Adrenal gland (tissue), 12 donors: ENCODE measurements around the gene LRPAP1. TPM values are rescaled to one million over a fixed set of nuclear protein-coding genes. Genes with fewer than 3 reads are reported as not detected.

Experiments used
- DNase-seq, 7 donors: peaks; one replicate each; pipeline ENCODE4 v3.0.0-alpha.2; 2019 to 2020
- H3K27ac ChIP-seq, 5 donors: fragments of 200-600 bp; sonication (generic) in 4 of 5; 1 replicate in 3 of 5; 2 replicates in 2 of 5; pipeline versions ENCODE4 v1.5.1 to v1.8.0; 2016 to 2020; ENCODE audit warnings: mild to moderate bottlenecking in 1 of 5
- H3K27me3 ChIP-seq: fragments of 200-600 bp; 2 replicates; pipeline ENCODE4 v1.8.0; 2021
- H3K36me3 ChIP-seq, 2 donors: fragments of 200-600 bp; replicated peaks in 1 of 2; 1 replicate in 1 of 2; 2 replicates in 1 of 2; pipeline versions ENCODE4 v1.5.1 to v1.8.0; 2018 to 2022
- H3K4me1 ChIP-seq, 2 donors: fragments of 200-600 bp; replicated peaks in 1 of 2; 1 replicate in 1 of 2; 2 replicates in 1 of 2; pipeline versions ENCODE4 v1.5.1 to v1.8.0; 2018 to 2021
- H3K4me3 ChIP-seq, 4 donors: fragments of 200-600 bp; sonication (generic) in 3 of 4; one replicate each; pipeline ENCODE4 v1.5.1; 2016 to 2018
- H3K9me3 ChIP-seq, 3 donors: fragments of 200-600 bp; sonication (generic) in 1 of 3; replicated peaks in 1 of 3; 1 replicate in 2 of 3; 2 replicates in 1 of 3; pipeline versions ENCODE4 v1.5.1 to v1.8.0; 2016 to 2021
- POLR2A ChIP-seq, 2 donors: fragments of 450-650 bp; IDR thresholded peaks; one replicate each; pipeline ENCODE4 v1.6.1; 2017; ENCODE audit warnings: antibody characterized with exemption in 2 of 2, mild to moderate bottlenecking in 2 of 2, moderate library complexity in 1 of 2
- WGBS, 4 donors: extraction: QIAGEN DNeasy Blood & Tissue Kit in 2 of 4; methylation state at CpG; one replicate each; pipeline versions ENCODE4 v1.1.5 to v1.1.7; 2013 to 2017; 5-methylcytosine and 5-hydroxymethylcytosine counted together
- intact Hi-C, 2 donors: fragments of 100-400 bp; cut with DNase I; formaldehyde crosslinking; loops; one replicate each; pipeline versions ENCODE4 v1.14.1 to v1.15.0; 2022 to 2023
- polyA plus RNA-seq, 3 donors: library from polyadenylated mRNA; stranded (reverse); fragments of 200-250 nt in 2 of 3; fragments of 350-450 nt in 1 of 3; fragmentation: Illumina TruSeq in 1 of 3; extraction: RNeasy Lipid Tissue Mini Kit (QIAGEN cat#74804) in 1 of 3; gene quantifications; one replicate each; pipeline ENCODE4 v1.2.3, GENCODE V29; 2013 to 2014
- total RNA-seq, 9 donors: library from RNA; depleted of rRNA in 4 of 9; stranded (reverse); fragments of >200 nt in 4 of 9; fragments of 120-200 nt in 1 of 9; fragmentation: NEBNext Ultra II Directional in 1 of 9; extraction: Animal tissue kit (Norgen Biotek cat#: 25700) in 1 of 9; gene quantifications; one replicate each; pipeline versions ENCODE4 v1.1.0 to v1.2.4, GENCODE V29; 2013 to 2023
- TF ChIP-seq, protein P1 (sequence below), 6 experiments: fragments of 450-650 bp in 4 of 6; fragments of 200-600 bp in 2 of 6; sonication (generic) in 1 of 6; IDR thresholded peaks; 1 replicate in 5 of 6; 2 replicates in 1 of 6; pipeline versions ENCODE4 v1.5.1 to v1.8.0; 2016 to 2021; ENCODE audit warnings: antibody characterized with exemption in 6 of 6, mild to moderate bottlenecking in 2 of 6, moderate library complexity in 1 of 6
- donor health status: healthy with polysubstance abuse.
- donor health status: Bipolar disorder and iron deficiency.
- donor health status: DM: yes; HTN: yes; CAD: no.
- donor health status: DM: no; HTN: no; CAD: no.
- donor health status: DM: no; HTN: no; CAD: no.
- donor health status: DM: yes; HTN: yes; CAD: no.

LRPAP1 gene
- total and polyA plus RNA-seq, 12 donors = 32.9 to 309 (median 188) TPM

DNA sequence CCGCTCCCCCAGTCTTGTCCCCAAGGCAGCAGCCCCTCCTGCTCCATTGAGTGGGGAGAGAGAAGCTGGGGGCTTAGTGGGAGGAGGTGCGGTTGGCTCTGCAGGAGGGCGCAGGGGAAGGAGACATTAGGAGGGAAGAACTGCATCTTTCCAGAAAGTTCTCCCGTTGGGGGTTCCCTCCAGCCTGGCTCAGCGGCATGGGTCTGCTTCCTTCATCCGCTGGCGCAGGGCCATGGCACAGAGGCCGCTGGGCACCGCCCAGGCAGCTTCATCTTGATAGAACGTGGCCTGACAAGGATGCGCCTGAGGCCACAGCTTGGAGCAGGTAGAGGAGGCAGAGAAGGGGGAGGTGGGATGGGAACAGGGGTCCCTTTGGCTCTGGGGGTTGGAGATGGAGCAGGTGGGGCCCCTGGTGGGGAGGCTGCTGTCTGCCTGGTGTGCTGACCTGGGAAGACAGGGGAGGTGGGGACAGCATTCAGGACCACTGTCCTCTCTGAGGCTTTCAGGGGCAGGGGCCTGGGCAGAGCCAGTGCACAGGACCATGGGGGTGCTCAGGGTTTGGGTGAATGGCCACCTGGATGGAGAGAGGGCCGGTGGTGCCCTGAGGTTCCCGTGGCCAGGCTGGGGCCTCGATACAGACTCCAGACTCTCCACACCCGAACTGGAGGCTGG, 57.0 kb downstream of the LRPAP1 start:
- no peaks in the 10 kb centered on the region for H3K27me3 ChIP-seq
- 74 to 82% (median 79%) methylated on average over 9 to 15 of the region's 15 CpGs for WGBS, 4 donors
- intact Hi-C loops = no loop called here
- no peaks in the 10 kb centered on the region for H3K9me3 ChIP-seq
- no peak overlapping the region for H3K4me3 ChIP-seq
- TF ChIP-seq POLR2A (IDR thresholded peaks at IDR 0.05) = no peak
- TF ChIP-seq, protein P1, sequence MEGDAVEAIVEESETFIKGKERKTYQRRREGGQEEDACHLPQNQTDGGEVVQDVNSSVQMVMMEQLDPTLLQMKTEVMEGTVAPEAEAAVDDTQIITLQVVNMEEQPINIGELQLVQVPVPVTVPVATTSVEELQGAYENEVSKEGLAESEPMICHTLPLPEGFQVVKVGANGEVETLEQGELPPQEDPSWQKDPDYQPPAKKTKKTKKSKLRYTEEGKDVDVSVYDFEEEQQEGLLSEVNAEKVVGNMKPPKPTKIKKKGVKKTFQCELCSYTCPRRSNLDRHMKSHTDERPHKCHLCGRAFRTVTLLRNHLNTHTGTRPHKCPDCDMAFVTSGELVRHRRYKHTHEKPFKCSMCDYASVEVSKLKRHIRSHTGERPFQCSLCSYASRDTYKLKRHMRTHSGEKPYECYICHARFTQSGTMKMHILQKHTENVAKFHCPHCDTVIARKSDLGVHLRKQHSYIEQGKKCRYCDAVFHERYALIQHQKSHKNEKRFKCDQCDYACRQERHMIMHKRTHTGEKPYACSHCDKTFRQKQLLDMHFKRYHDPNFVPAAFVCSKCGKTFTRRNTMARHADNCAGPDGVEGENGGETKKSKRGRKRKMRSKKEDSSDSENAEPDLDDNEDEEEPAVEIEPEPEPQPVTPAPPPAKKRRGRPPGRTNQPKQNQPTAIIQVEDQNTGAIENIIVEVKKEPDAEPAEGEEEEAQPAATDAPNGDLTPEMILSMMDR (IDR thresholded peaks at IDR 0.05) = no peak
- no peak overlapping the region for H3K27ac ChIP-seq
- no peaks in the 10 kb centered on the region for H3K36me3 ChIP-seq
- no peaks in the 10 kb centered on the region for H3K4me1 ChIP-seq
- no peak for DNase-seq

- TF ChIP-seq, protein P1 (IDR thresholded peaks at IDR 0.05) = no peak
- TF ChIP-seq POLR2A (IDR thresholded peaks at IDR 0.05) = no peak
- no peaks in the 10 kb centered on the region for H3K9me3 ChIP-seq
- H3K4me3 ChIP-seq = no peak overlapping the region
- DNase-seq = no peak
- no peaks in the 10 kb centered on the region for H3K4me1 ChIP-seq
- H3K27me3 ChIP-seq = no peaks in the 10 kb centered on the region
- no peaks in the 10 kb centered on the region for H3K36me3 ChIP-seq
- H3K27ac ChIP-seq = no peak overlapping the region
- WGBS, 4 donors = 81 to 95% (median 86%) methylated on average over 10 to 13 of the region's 13 CpGs
- intact Hi-C loops = no loop called here
Observed at GRCh38 chr4:3473996-3474765, 58.0 kb downstream of the LRPAP1 start.

DNA sequence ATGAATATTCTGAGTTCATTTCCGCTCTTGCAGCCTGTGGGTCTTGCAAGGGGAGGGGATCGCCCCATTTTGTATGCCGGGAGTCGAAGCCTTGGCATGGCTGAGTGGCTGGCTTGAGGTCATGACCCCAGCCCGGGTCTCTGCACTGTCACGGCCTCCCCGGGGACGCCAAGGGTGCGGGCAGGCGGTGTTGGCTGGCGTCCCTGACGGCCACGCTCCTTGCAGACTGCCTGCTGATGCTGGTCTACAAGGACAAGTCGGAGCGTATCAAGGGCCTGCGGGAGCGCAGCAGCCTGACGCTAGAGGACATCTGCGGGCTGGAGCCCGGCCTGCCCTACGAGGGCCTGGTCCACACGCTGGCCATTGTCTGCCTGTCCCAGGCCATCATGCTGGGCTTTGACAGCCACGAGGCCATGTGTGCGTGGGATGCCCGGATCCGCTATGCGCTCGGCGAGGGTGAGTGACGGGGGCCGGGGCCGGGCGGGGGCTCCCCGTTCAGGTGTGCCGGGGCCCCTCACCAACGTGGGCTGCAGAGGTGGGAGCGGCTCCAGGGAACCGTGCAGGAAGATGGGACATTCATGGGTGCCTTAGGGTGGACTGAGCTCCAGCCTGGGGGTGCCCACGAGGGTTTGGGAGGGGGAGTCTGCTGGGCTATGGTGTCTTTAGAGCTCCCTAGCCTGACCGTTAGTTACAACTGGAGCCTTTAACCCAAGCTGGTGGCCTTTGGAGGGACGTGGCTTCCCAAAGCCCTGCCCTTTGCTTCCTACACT, 58.9 kb downstream of the LRPAP1 start:
- no peak for DNase-seq
- Histone ChIP-seq H3K27me3 (no peaks in the 10 kb centered on the region), H3K36me3 (no peaks in the 10 kb centered on the region), H3K9me3 (no peaks in the 10 kb centered on the region), H3K27ac (no peak overlapping the region), H3K4me1 (no peaks in the 10 kb centered on the region), H3K4me3 (no peak overlapping the region)
- WGBS, 4 donors = 88 to 92% (median 89%) methylated on average over 5 to 41 of the region's 41 CpGs
- TF ChIP-seq, protein P1 (IDR thresholded peaks at IDR 0.05) = no peak
- TF ChIP-seq POLR2A (IDR thresholded peaks at IDR 0.05) = no peak
- intact Hi-C loops = no loop called here
